IMR-90 (cell line): ENCODE results near the gene FRMD6. TPM values are rescaled to one million over a fixed set of nuclear protein-coding genes. Genes with fewer than 3 reads are reported as not detected.

Experiments
- ATAC-seq: fragments of 200-7000 bp; cut with Tn5 transposase; 2 replicates; pipeline ENCODE4 v1.9.1; 2020; ENCODE audit warnings: low read depth, mild to moderate bottlenecking, moderate library complexity
- BruUV-seq: library from RNA; stranded (reverse); fragments of 400-500 nt; replicated peaks from 2 replicates; lab custom pipeline; 2021; lab: Mats Ljungman, UMichigan
- CTCF ChIA-PET: fragments of 300-600 bp; formaldehyde crosslinking; extraction: SDS; loops from one replicate; lab custom pipeline; 2021; ENCODE audit warnings: antibody characterized with exemption; lab: Yijun Ruan, JAX
- POLR2A ChIA-PET: fragments of 300-600 bp; sonication (Branson Sonifier 250); formaldehyde crosslinking; loops from one replicate; lab custom pipeline; 2022; ENCODE audit warnings: antibody characterized with exemption; ENCODE audit not compliant: unreplicated experiment; lab: Charles Lee
- DNase-seq: peaks from one replicate; pipeline ENCODE4 v3.0.0; 2013
- H2AFZ ChIP-seq: replicated peaks from 2 replicates; pipeline ENCODE3; 2013; ENCODE audit warnings: low read length, mild to moderate bottlenecking; ENCODE audit not compliant: poor library complexity
- H2AK5ac ChIP-seq: 2 replicates; pipeline ENCODE4 v1.6.1; 2013; ENCODE audit warnings: low read depth, low read length, inconsistent platforms
- H2AK9ac ChIP-seq: replicated peaks from 2 replicates; pipeline ENCODE3; 2013; ENCODE audit warnings: mild to moderate bottlenecking, low read depth, low read length, moderate library complexity; ENCODE audit not compliant: poor library complexity
- H2BK120ac ChIP-seq: 2 replicates; pipeline ENCODE4 v1.6.1; 2013; ENCODE audit warnings: low read depth, low read length, inconsistent platforms
- H2BK15ac ChIP-seq: 3 replicates; pipeline ENCODE4 v1.6.1; 2013; ENCODE audit warnings: low read depth, low read length, inconsistent platforms
- H2BK20ac ChIP-seq: 2 replicates; pipeline ENCODE4 v1.6.1; 2013; ENCODE audit warnings: low read depth, mild to moderate bottlenecking, inconsistent platforms, low read length, moderate library complexity
- H2BK5ac ChIP-seq: 2 replicates; pipeline ENCODE4 v1.6.1; 2013; ENCODE audit warnings: mild to moderate bottlenecking, low read depth, low read length, inconsistent platforms; ENCODE audit not compliant: poor library complexity, severe bottlenecking
- H3K14ac ChIP-seq: replicated peaks from 2 replicates; pipeline ENCODE4 v1.6.1; 2013; ENCODE audit warnings: low read depth, low read length, inconsistent platforms
- H3K18ac ChIP-seq: 2 replicates; pipeline ENCODE4 v1.6.1; 2013; ENCODE audit warnings: low read depth, low read length, control low read depth
- H3K23ac ChIP-seq: 2 replicates; pipeline ENCODE4 v1.6.1; 2013; ENCODE audit warnings: low read depth, low read length, inconsistent platforms
- H3K27ac ChIP-seq: 2 replicates; pipeline ENCODE4 v1.5.1; 2013; ENCODE audit warnings: mild to moderate bottlenecking, control low read depth, low read length; ENCODE audit not compliant: insufficient read depth
- H3K27me3 ChIP-seq: 2 replicates; pipeline ENCODE4 v1.6.1; 2013; ENCODE audit warnings: low read length; ENCODE audit not compliant: control insufficient read depth, insufficient read depth
- H3K36me3 ChIP-seq: 2 replicates; pipeline ENCODE4 v1.6.1; 2013; ENCODE audit warnings: low read length, mixed read lengths; ENCODE audit not compliant: control insufficient read depth, insufficient read depth
- H3K4ac ChIP-seq: 2 replicates; pipeline ENCODE4 v1.6.1; 2013; ENCODE audit warnings: low read depth, low read length, inconsistent platforms
- H3K4me1 ChIP-seq: 2 replicates; pipeline ENCODE4 v1.6.1; 2013; ENCODE audit warnings: low read length, mixed read lengths; ENCODE audit not compliant: control insufficient read depth, insufficient read depth
- H3K4me2 ChIP-seq: 2 replicates; pipeline ENCODE4 v1.6.1; 2013; ENCODE audit warnings: low read depth, mild to moderate bottlenecking, control low read depth, low read length, moderate library complexity
- H3K4me3 ChIP-seq: 2 replicates; pipeline ENCODE4 v1.5.1; 2013; ENCODE audit warnings: low read depth, mild to moderate bottlenecking, control low read depth, low read length, moderate library complexity; ENCODE audit not compliant: insufficient read depth
- H3K56ac ChIP-seq: 2 replicates; pipeline ENCODE4 v1.6.1; 2013; ENCODE audit warnings: low read length, inconsistent platforms; ENCODE audit not compliant: insufficient read depth; ENCODE audit errors: extremely low read depth
- H3K79me1 ChIP-seq, 2 experiments: 2 replicates each; pipeline ENCODE4 v1.6.1; 2013; ENCODE audit warnings: low read length in 2 of 2, inconsistent platforms in 1 of 2, low read depth in 1 of 2
- H3K9ac ChIP-seq: 2 replicates; pipeline ENCODE4 v1.6.1; 2013; ENCODE audit warnings: low read depth, low read length, control low read depth
- H3K9me1 ChIP-seq: 2 replicates; pipeline ENCODE4 v1.6.1; 2013; ENCODE audit warnings: low read length, inconsistent platforms; ENCODE audit not compliant: insufficient read depth
- H3K9me3 ChIP-seq: 2 replicates; pipeline ENCODE4 v1.6.1; 2013; ENCODE audit warnings: low read length; ENCODE audit not compliant: control insufficient read depth, insufficient read depth
- H4K20me1 ChIP-seq: 2 replicates; pipeline ENCODE4 v1.6.1; 2013; ENCODE audit warnings: low read length, inconsistent platforms; ENCODE audit not compliant: insufficient read depth
- H4K5ac ChIP-seq: 2 replicates; pipeline ENCODE4 v1.6.1; 2013; ENCODE audit warnings: mild to moderate bottlenecking, low read depth, low read length, control low read depth
- H4K8ac ChIP-seq, 2 experiments: 2 replicates each; pipeline ENCODE4 v1.6.1; 2013; ENCODE audit warnings: low read depth in 2 of 2, low read length in 2 of 2, control low read depth in 1 of 2, inconsistent platforms in 1 of 2
- H4K91ac ChIP-seq: 2 replicates; pipeline ENCODE4 v1.6.1; 2013; ENCODE audit warnings: low read depth, low read length, inconsistent platforms; ENCODE audit not compliant: insufficient read depth
- CEBPB ChIP-seq: IDR thresholded peaks from 2 replicates; pipeline ENCODE4 v1.6.1; 2012; ENCODE audit warnings: low read depth, low read length, improper control_type of control experiment
- CHD1 ChIP-seq: IDR thresholded peaks from 2 replicates; pipeline ENCODE4 v1.6.1; 2012; ENCODE audit warnings: low read depth, low read length, improper control_type of control experiment
- ELK1 ChIP-seq: fragments of 150-350 bp; IDR thresholded peaks from 2 replicates; pipeline ENCODE4 v1.6.1; 2016; ENCODE audit warnings: low read depth, mild to moderate bottlenecking, low read length, moderate library complexity, borderline replicate concordance
- FOS ChIP-seq: fragments of 150-350 bp; IDR thresholded peaks from 2 replicates; pipeline ENCODE4 v1.6.1; 2016; ENCODE audit warnings: low read depth, low read length
- MAFK ChIP-seq: IDR thresholded peaks from 2 replicates; pipeline ENCODE4 v1.6.1; 2012; ENCODE audit warnings: low read depth, low read length, improper control_type of control experiment
- MAZ ChIP-seq: IDR thresholded peaks from 2 replicates; pipeline ENCODE4 v1.6.1; 2012; ENCODE audit warnings: low read depth, mild to moderate bottlenecking, low read length, improper control_type of control experiment, moderate library complexity, borderline replicate concordance
- NFE2L2 ChIP-seq: fragments of 150-350 bp; IDR thresholded peaks from 2 replicates; pipeline ENCODE4 v1.6.1; 2016; ENCODE audit warnings: low read depth, mild to moderate bottlenecking, low read length
- RAD21 ChIP-seq: IDR thresholded peaks from 2 replicates; pipeline ENCODE4 v1.6.1; 2012; ENCODE audit warnings: low read length, improper control_type of control experiment
- RCOR1 ChIP-seq: IDR thresholded peaks from 2 replicates; pipeline ENCODE4 v1.6.1; 2012; ENCODE audit warnings: mild to moderate bottlenecking, low read length, improper control_type of control experiment; ENCODE audit not compliant: insufficient replicate concordance
- USF2 ChIP-seq: fragments of 150-350 bp; IDR thresholded peaks from 2 replicates; pipeline ENCODE4 v1.6.1; 2017; ENCODE audit warnings: mild to moderate bottlenecking, antibody characterized with exemption, low read length, low read depth
- WGBS, 2 experiments: methylation state at CpG; one replicate each; pipeline versions ENCODE4 v1.1.5 to v1.1.7; 2013; ENCODE audit warnings: missing lambda C conversion rate in 2 of 2; ENCODE audit not compliant: insufficient read length in 1 of 2; ENCODE audit errors: extremely low coverage in 2 of 2; 5-methylcytosine and 5-hydroxymethylcytosine counted together
- dilution Hi-C: fragments of 300-500 bp; cut with HindIII; formaldehyde crosslinking; loops from one replicate; pipeline ENCODE4 v1.14.3; 2018; ENCODE audit warnings: low sequenced_read_pairs; ENCODE audit not compliant: unreplicated experiment
- in situ Hi-C: fragments of 300-500 bp; cut with MboI; formaldehyde crosslinking; loops from 3 replicates; pipeline ENCODE4 v1.14.3; 2019; ENCODE audit warnings: low sequenced_read_pairs, inconsistent platforms, mixed read lengths
- intact Hi-C: fragments of 100-400 bp; cut with micrococcal nuclease; formaldehyde crosslinking; loops from 2 replicates; pipeline ENCODE4 v1.10.0; 2022
- polyA plus RNA-seq, 3 experiments: library from polyadenylated mRNA; depleted of rRNA; stranded (reverse); fragments of >200 nt; gene quantifications; 2 replicates each; pipeline ENCODE4 v1.2.3, GENCODE V29; 2012; ENCODE audit warnings: low replicate concordance in 1 of 3
- total RNA-seq: library from RNA; depleted of rRNA; stranded (reverse); fragments of >200 nt; gene quantifications from 2 replicates; pipeline ENCODE4 v1.2.3, GENCODE V29; 2012

Gene FRMD6
- total and polyA plus RNA-seq, 2 of the 4 experiments (the other 2 are of a cell fraction) = 243 to 682 TPM

- peak; percentile 89 for DNase-seq
- Histone ChIP-seq H3K56ac (peak overlapping the region; percentile 84), H3K23ac (peak overlapping the region; percentile 93), H3K79me1 (peaks cover 8 to 41% of the 10 kb centered on the region in 2 experiments), H3K4me2 (peak overlapping the region; percentile 51), H2BK15ac (peak overlapping the region; percentile 83; the same call in 2 of the 3 replicates), H3K27me3 (no peaks in the 10 kb centered on the region), H3K4me3 (no peak overlapping the region), H4K20me1 (no peaks in the 10 kb centered on the region), H2BK120ac (peak overlapping the region; percentile 97), H4K5ac (peak overlapping the region; percentile 60; the same call in 1 of the 2 replicates), H3K4me1 (peaks cover 15% of the 10 kb centered on the region), H3K18ac (peak overlapping the region; percentile 84; the same call in 1 of the 2 replicates), H3K9ac (peak overlapping the region; percentile 51; the same call in 1 of the 2 replicates), H3K36me3 (no peaks in the 10 kb centered on the region), H2BK5ac (peak overlapping the region; percentile 99), H3K9me3 (no peaks in the 10 kb centered on the region), H4K8ac (peak overlapping the region; percentile 57 to 96; a peak in 2 of 4 replicates), H2AK5ac (peak overlapping the region; percentile 96), H3K27ac (peak overlapping the region; percentile 81), H2BK20ac (peak overlapping the region; percentile 97), H3K4ac (peak overlapping the region; percentile 94), H2AFZ (peak overlapping the region; percentile 73), H2AK9ac (peak overlapping the region; percentile 75), H3K9me1 (peaks cover 6% of the 10 kb centered on the region), H4K91ac (peak overlapping the region; percentile 88), H3K14ac (peak overlapping the region; percentile 92)
- dilution Hi-C loops (no loop called here), intact Hi-C loops (no loop called here), in situ Hi-C loops (no loop called here)
- no CpG with 5 or more reads among the region's 4 CpGs for WGBS, 2 experiments
- no TSS peak for BruUV-seq
- peak; percentile 84 for ATAC-seq
- ChIA-PET POLR2A (no interaction called here), CTCF (no interaction called here)
- TF ChIP-seq RAD21 (no peak), MAFK (no peak), CHD1 (no peak), ELK1 (no peak), CEBPB (peak; percentile 98), USF2 (no peak), FOS (no peak), MAZ (0 out of 2 replicates have a peak, but pooled peaks have one; percentile 6), NFE2L2 (no peak), RCOR1 (no peak)
Observed at GRCh38 chr14:51604073-51604472, 47.6 kb upstream of the FRMD6 start.
